T-cell (primary cell): ENCODE data around the gene PDLIM4. TPM values are rescaled to one million over a fixed set of nuclear protein-coding genes. Genes with fewer than 3 reads are reported as not detected.

Source experiments
- ATAC-seq, 4 experiments: fragments of 200-7000 bp in 3 of 4; fragments of 150-1000 bp in 1 of 4; cut with Tn5 transposase; replicated peaks in 1 of 4; 1 replicate in 3 of 4; 2 replicates in 1 of 4; pipeline ENCODE4 v1.10.0; 2021; ENCODE audit warnings: moderate library complexity in 3 of 4, mild to moderate bottlenecking in 2 of 4, moderate number of reproducible peaks in 1 of 4
- CTCF ChIA-PET, 2 donors: fragments of 300-600 bp; sonication (Branson Sonifier 250); formaldehyde crosslinking; loops; one replicate each; lab custom pipeline; 2022; ENCODE audit warnings: antibody characterized with exemption in 2 of 2; lab: Charles Lee
- POLR2A ChIA-PET, 2 donors: fragments of 300-600 bp; sonication (Branson Sonifier 250); formaldehyde crosslinking; loops; one replicate each; lab custom pipeline; 2022; ENCODE audit warnings: antibody characterized with exemption in 2 of 2; lab: Charles Lee
- DNase-seq, 35 experiments: peaks; one replicate each; pipeline versions ENCODE4 v3.0.0 to v3.0.0-alpha.2; 2013 to 2023
- H3K27ac ChIP-seq: one replicate; pipeline ENCODE4 v1.5.1; 2013; ENCODE audit warnings: low read length
- H3K27me3 ChIP-seq, 2 experiments: replicated peaks in 1 of 2; 1 replicate in 1 of 2; 2 replicates in 1 of 2; pipeline versions ENCODE4 v1.6.1 to v1.7.0; 2013; ENCODE audit warnings: low read length in 1 of 2, mixed read lengths in 1 of 2; ENCODE audit not compliant: control insufficient read depth in 2 of 2, insufficient read depth in 2 of 2; ENCODE audit errors: extremely low read depth in 1 of 2
- H3K36me3 ChIP-seq, 2 donors: 1 replicate in 1 of 2; 2 replicates in 1 of 2; pipeline versions ENCODE4 v1.6.1 to v1.7.0; 2013; ENCODE audit warnings: low read length in 1 of 2; ENCODE audit not compliant: control insufficient read depth in 2 of 2, insufficient read depth in 1 of 2; ENCODE audit errors: extremely low read depth in 1 of 2
- H3K4me1 ChIP-seq, 2 experiments: 1 replicate in 1 of 2; 2 replicates in 1 of 2; pipeline versions ENCODE4 v1.6.1 to v1.7.0; 2013; ENCODE audit warnings: low read length in 2 of 2, mixed read lengths in 1 of 2; ENCODE audit not compliant: insufficient read depth in 2 of 2, control insufficient read depth in 1 of 2; ENCODE audit errors: extremely low read depth in 1 of 2
- H3K4me3 ChIP-seq, 2 donors: 1 replicate in 1 of 2; 2 replicates in 1 of 2; pipeline versions ENCODE4 v1.5.1 to v1.7.0; 2013; ENCODE audit warnings: mild to moderate bottlenecking in 2 of 2, low read length in 1 of 2, moderate library complexity in 1 of 2; ENCODE audit not compliant: control insufficient read depth in 1 of 2; ENCODE audit errors: extremely low read depth in 1 of 2
- H3K9me3 ChIP-seq: 2 replicates; pipeline ENCODE4 v1.7.0; 2013
- H3K27ac Mint-ChIP-seq, 2 donors: one replicate each; pipeline ENCODE4 v1.8.0; 2020 to 2021; ENCODE audit warnings: mild to moderate bottlenecking in 2 of 2, mixed read lengths in 2 of 2
- H3K27me3 Mint-ChIP-seq, 2 donors: one replicate each; pipeline ENCODE4 v1.8.0; 2021 to 2022; ENCODE audit warnings: mixed read lengths in 2 of 2
- H3K36me3 Mint-ChIP-seq: one replicate; pipeline ENCODE4 v1.8.0; 2021; ENCODE audit warnings: mixed read lengths
- H3K4me1 Mint-ChIP-seq, 3 donors: one replicate each; pipeline ENCODE4 v1.8.0; 2020 to 2022; ENCODE audit warnings: mixed read lengths in 3 of 3, mild to moderate bottlenecking in 1 of 3
- H3K4me3 Mint-ChIP-seq, 3 donors: one replicate each; pipeline ENCODE4 v1.8.0; 2020 to 2022; ENCODE audit warnings: mild to moderate bottlenecking in 3 of 3, mixed read lengths in 3 of 3, moderate library complexity in 3 of 3
- H3K9me3 Mint-ChIP-seq, 3 donors: one replicate each; pipeline ENCODE4 v1.8.0; 2020 to 2022; ENCODE audit warnings: mixed read lengths in 3 of 3
- WGBS: methylation state at CpG from one replicate; pipeline ENCODE4 v1.1.5; 2013; ENCODE audit warnings: missing lambda C conversion rate; ENCODE audit not compliant: insufficient coverage; 5-methylcytosine and 5-hydroxymethylcytosine counted together
- total RNA-seq, 35 experiments: library from RNA in 6 of 35; stranded (reverse) in 6 of 35; fragments of 120-200 nt in 1 of 35; gene quantifications; one replicate each; pipeline versions ENCODE4 v1.2.1 to v1.2.4 and lab custom pipeline; 2013 to 2026

The PDLIM4 gene
- total RNA-seq, 5 donors from 2014 or later (not counting 1 experiment from before 2014, with no cell fraction given), result not detected

GRCh38 chr5:132299917-132300316 lies 42.4 kb downstream of the PDLIM4 start:
- no peak for ATAC-seq
- peaks cover 2% of the 10 kb centered on the region for H3K9me3 ChIP-seq

DNA sequence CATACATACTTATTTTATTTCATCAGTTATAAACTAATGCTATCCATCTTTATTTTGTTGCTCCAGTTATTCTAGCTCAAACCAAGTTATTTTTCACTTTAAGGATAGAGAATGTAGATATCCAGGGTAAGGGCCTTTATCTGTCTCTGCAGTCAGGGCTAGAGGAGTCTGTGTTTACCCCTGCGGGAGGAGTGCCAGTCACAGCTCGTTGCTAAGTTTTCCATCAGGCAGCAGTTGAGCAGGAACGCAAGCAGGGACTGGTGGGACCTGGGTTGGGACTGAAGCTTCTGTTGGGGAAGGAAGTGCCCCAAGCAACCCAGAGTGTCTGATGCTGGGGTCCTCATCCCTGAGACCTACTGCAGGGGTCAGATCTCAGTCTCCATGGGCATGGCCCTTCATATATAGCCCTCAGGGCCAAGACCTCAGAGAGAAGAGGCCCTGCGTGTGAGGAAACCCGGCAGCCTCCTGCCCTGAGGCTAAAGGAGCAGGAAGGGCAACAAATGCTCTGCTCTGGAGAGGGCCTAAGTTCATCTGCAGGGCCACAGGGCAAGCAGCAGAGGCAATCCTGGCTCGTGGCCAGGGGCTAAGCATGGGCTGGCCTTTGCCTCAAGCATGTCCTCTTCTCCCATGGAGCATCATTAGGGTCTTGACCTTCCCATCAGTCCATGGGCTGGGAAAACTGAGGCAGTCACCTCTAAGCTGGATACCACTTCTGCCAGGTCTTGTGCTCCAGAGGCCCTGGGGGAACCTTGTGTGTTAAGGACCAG lies 43.3 kb downstream of the PDLIM4 start:
- POLR2A ChIA-PET, result no interaction called here
- H3K36me3 ChIP-seq, result no peaks in the 10 kb centered on the region
- H3K4me1 ChIP-seq, result no peaks in the 10 kb centered on the region
- peaks cover 0 to 12% of the 10 kb centered on the region in 2 experiments for H3K27me3 ChIP-seq
- Mint-ChIP-seq H3K4me3 (no peak overlapping the region), H3K27ac (no peak overlapping the region), H3K9me3 (peaks cover 4 to 15% (median 9%) of the 10 kb centered on the region in 3 donors), H3K27me3 (peaks cover 8 to 12% of the 10 kb centered on the region in 2 donors), H3K36me3 (peaks cover 15% of the 10 kb centered on the region), H3K4me1 (peaks cover 0 to 2% (median 1%) of the 10 kb centered on the region in 3 donors)
- H3K4me3 ChIP-seq, result no peak overlapping the region
- WGBS, result 83% methylated on average over 6 of the region's 6 CpGs
- peaks cover 2% of the 10 kb centered on the region for H3K9me3 ChIP-seq
- CTCF ChIA-PET, result no interaction called here
- H3K27ac ChIP-seq, result no peak overlapping the region
- ATAC-seq, result no peak
- no peak for DNase-seq

More at GRCh38 chr5:132299917-132300316, 42.4 kb downstream of the PDLIM4 start:
- Histone ChIP-seq H3K4me3 (no peak overlapping the region), H3K27me3 (peaks cover 0 to 20% of the 10 kb centered on the region in 2 experiments), H3K27ac (no peak overlapping the region), H3K4me1 (peaks cover 4 to 6% of the 10 kb centered on the region in 2 experiments), H3K36me3 (no peaks in the 10 kb centered on the region)
- Mint-ChIP-seq H3K36me3 (peaks cover 9% of the 10 kb centered on the region), H3K27me3 (peaks cover 11 to 14% of the 10 kb centered on the region in 2 donors), H3K9me3 (peaks cover 0 to 7% (median 3%) of the 10 kb centered on the region in 3 donors), H3K27ac (no peak overlapping the region), H3K4me1 (peaks cover 5 to 10% (median 10%) of the 10 kb centered on the region in 3 donors), H3K4me3 (no peak overlapping the region)
- ChIA-PET CTCF (no interaction called here), POLR2A (no interaction called here)
- no CpG with 5 or more reads among the region's 2 CpGs for WGBS
- no peak for DNase-seq

- Mint-ChIP-seq H3K9me3 (peaks cover 4 to 18% (median 9%) of the 10 kb centered on the region in 3 donors), H3K4me3 (no peak overlapping the region), H3K27me3 (peaks cover 3 to 4% of the 10 kb centered on the region in 2 donors), H3K4me1 (no peaks in the 10 kb centered on the region), H3K36me3 (peaks cover 15% of the 10 kb centered on the region), H3K27ac (no peak overlapping the region)
- Histone ChIP-seq H3K36me3 (no peaks in the 10 kb centered on the region), H3K4me3 (no peak overlapping the region), H3K9me3 (peaks cover 2% of the 10 kb centered on the region), H3K27me3 (peaks cover 0 to 6% of the 10 kb centered on the region in 2 experiments), H3K4me1 (no peaks in the 10 kb centered on the region), H3K27ac (no peak overlapping the region)
- DNase-seq (no peak), ATAC-seq (no peak)
- 76% methylated on average over 7 of the region's 11 CpGs for WGBS
- POLR2A ChIA-PET, result no interaction called here
- CTCF ChIA-PET, result no interaction called here
Measured at GRCh38 chr5:132301344-132302271, 44.1 kb downstream of the PDLIM4 start.

GRCh38 chr5:132302413-132302812 lies 44.9 kb downstream of the PDLIM4 start:
- ATAC-seq, result no peak
- POLR2A ChIA-PET, result interaction anchor here in 1 of 2 donors (0.6 kb wide), 1 partner anchor 137 kb away, joined by 3 read pairs; no protein-coding TSS in a partner anchor
- CTCF ChIA-PET, result no interaction called here
- no peaks in the 10 kb centered on the region for H3K4me1 ChIP-seq
- no peaks in the 10 kb centered on the region for H3K36me3 ChIP-seq
- Mint-ChIP-seq H3K27ac (no peak overlapping the region), H3K4me1 (no peaks in the 10 kb centered on the region), H3K4me3 (no peak overlapping the region), H3K27me3 (no peaks in the 10 kb centered on the region), H3K9me3 (peaks cover 4 to 18% (median 9%) of the 10 kb centered on the region in 3 donors), H3K36me3 (peaks cover 15% of the 10 kb centered on the region)
- H3K27ac ChIP-seq, result no peak overlapping the region
- H3K9me3 ChIP-seq, result peaks cover 2% of the 10 kb centered on the region
- DNase-seq, result no peak
- H3K27me3 ChIP-seq, result no peaks in the 10 kb centered on the region
- WGBS, result 67% methylated on average over 3 of the region's 3 CpGs
- H3K4me3 ChIP-seq, result no peak overlapping the region

DNA sequence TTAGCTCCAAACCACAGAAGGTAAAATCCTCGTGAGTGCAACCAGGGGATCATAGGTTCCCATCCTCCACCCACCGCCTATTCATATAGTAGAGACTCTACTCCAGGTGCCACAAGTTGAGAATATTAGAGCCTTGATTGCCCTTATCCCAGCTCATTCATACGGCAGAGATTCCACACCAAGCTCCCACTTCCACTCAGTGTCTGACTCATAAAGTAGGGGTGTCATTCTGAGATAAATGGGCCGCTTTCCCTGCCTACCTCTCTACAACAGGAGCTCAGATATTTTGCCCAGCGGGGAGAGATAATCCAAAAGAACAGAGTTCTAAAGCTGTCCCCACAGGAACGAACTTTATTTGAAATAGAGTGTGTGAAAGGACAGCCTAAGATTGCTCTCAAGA lies 46.1 kb downstream of the PDLIM4 start:
- Histone ChIP-seq H3K36me3 (no peaks in the 10 kb centered on the region), H3K4me3 (no peak overlapping the region), H3K9me3 (peaks cover 2% of the 10 kb centered on the region), H3K27me3 (no peaks in the 10 kb centered on the region), H3K4me1 (no peaks in the 10 kb centered on the region), H3K27ac (no peak overlapping the region)
- ChIA-PET CTCF (interaction anchor here in 1 of 2 donors (1.1 kb wide), 1 partner anchor 66 kb away, joined by 3 read pairs; the partner anchor contains the start of gene SLC22A5), POLR2A (interaction anchor here in 1 of 2 donors (1.1 kb wide), 1 partner anchor 17 kb away, joined by 3 read pairs; no protein-coding TSS in a partner anchor)
- WGBS, result 83% methylated on average over 1 of the region's 6 CpGs
- H3K9me3 Mint-ChIP-seq, result peaks cover 4 to 18% (median 9%) of the 10 kb centered on the region in 3 donors
- H3K4me3 Mint-ChIP-seq, result no peak overlapping the region
- H3K27ac Mint-ChIP-seq, result no peak overlapping the region
- peaks cover 15% of the 10 kb centered on the region for H3K36me3 Mint-ChIP-seq
- H3K4me1 Mint-ChIP-seq, result no peaks in the 10 kb centered on the region
- ATAC-seq, result no peak
- no peaks in the 10 kb centered on the region for H3K27me3 Mint-ChIP-seq
- DNase-seq, result no peak

GRCh38 chr5:132305420-132305819 lies 47.9 kb downstream of the PDLIM4 start:
- Mint-ChIP-seq H3K4me3 (no peak overlapping the region), H3K36me3 (peaks cover 15% of the 10 kb centered on the region), H3K4me1 (no peaks in the 10 kb centered on the region), H3K9me3 (peaks cover 4 to 18% (median 9%) of the 10 kb centered on the region in 3 donors), H3K27ac (no peak overlapping the region), H3K27me3 (no peaks in the 10 kb centered on the region)
- POLR2A ChIA-PET, result no interaction called here
- no peak overlapping the region for H3K4me3 ChIP-seq
- H3K9me3 ChIP-seq, result peaks cover 2% of the 10 kb centered on the region
- CTCF ChIA-PET, result no interaction called here
- no peak overlapping the region for H3K27ac ChIP-seq
- no peaks in the 10 kb centered on the region for H3K36me3 ChIP-seq
- DNase-seq, result no peak
- no peaks in the 10 kb centered on the region for H3K4me1 ChIP-seq
- no peak for ATAC-seq
- WGBS, result no CpG with 5 or more reads among the region's 2 CpGs
- no peaks in the 10 kb centered on the region for H3K27me3 ChIP-seq
